Measurements from ENCODE around the gene ACTR3. TPM values are rescaled to one million over a fixed set of nuclear protein-coding genes. Genes with fewer than 3 reads are reported as not detected.

Gene ACTR3
- total and polyA plus RNA-seq, 2 donors from 2014 or later: 69.3 to 265 TPM

DNA sequence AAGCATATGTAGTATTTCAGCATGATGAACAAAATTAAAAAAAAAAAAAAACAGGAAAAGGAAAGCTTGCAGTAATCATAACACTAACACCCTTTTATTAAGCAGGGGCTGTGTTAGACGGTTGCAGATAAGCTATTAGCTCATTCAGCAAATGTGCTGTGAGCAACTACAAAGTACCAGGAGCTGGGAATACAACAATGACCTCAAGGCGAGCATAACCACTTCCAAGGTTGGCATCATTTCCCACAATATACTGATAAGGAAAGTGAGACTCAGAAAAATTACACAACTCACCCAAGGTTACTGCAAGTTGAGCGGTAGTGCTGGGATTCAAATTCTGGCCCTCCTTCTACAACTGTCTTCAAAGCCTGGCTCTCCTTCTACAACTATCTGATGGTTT, 38.2 kb upstream of the ACTR3 start:
- no peak overlapping the region for H3K27ac ChIP-seq (ENCODE audit: low read depth in 2 of 2, low read length in 2 of 2)
- TF ChIP-seq CTCF (IDR thresholded peaks at IDR 0.05; ENCODE audit: borderline replicate concordance, extremely low read depth, insufficient read depth): no peak
- H3K4me3 ChIP-seq (ENCODE audit: low read length in 3 of 3): no peak overlapping the region
- DNase-seq (no peak), FAIRE-seq (no peak)
- no peaks in the 10 kb centered on the region for H3K27me3 ChIP-seq (ENCODE audit: control insufficient read depth, insufficient read depth, low read length)
- no peak overlapping the region for H3K9ac ChIP-seq (ENCODE audit: low read length in 3 of 3)
- H3K4me1 ChIP-seq (ENCODE audit: control insufficient read depth in 2 of 3, insufficient read depth in 2 of 3, low read depth in 1 of 3, low read length in 3 of 3): peaks cover 0 to 6% (median 5%) of the 10 kb centered on the region in 3 donors
- no peaks in the 10 kb centered on the region for H3K9me3 ChIP-seq (ENCODE audit: control insufficient read depth in 2 of 3, insufficient read depth in 1 of 3, low read length in 3 of 3)
- H3K36me3 ChIP-seq (ENCODE audit: control insufficient read depth in 2 of 3, insufficient read depth in 3 of 3, low read length in 3 of 3): no peaks in the 10 kb centered on the region
- intact Hi-C loops (cut with DNase I): no loop called here

GRCh38 chr2:113854208-113854607, 35.7 kb upstream of the ACTR3 start:
- Histone ChIP-seq H3K9ac (ENCODE audit: low read length in 3 of 3) (no peak overlapping the region), H3K27me3 (ENCODE audit: control insufficient read depth, insufficient read depth, low read length) (no peaks in the 10 kb centered on the region), H3K36me3 (ENCODE audit: control insufficient read depth in 2 of 3, insufficient read depth in 3 of 3, low read length in 3 of 3) (no peaks in the 10 kb centered on the region), H3K4me3 (ENCODE audit: low read length in 3 of 3) (no peak overlapping the region), H3K27ac (ENCODE audit: low read depth in 2 of 2, low read length in 2 of 2) (no peak overlapping the region), H3K9me3 (ENCODE audit: control insufficient read depth in 2 of 3, insufficient read depth in 1 of 3, low read length in 3 of 3) (no peaks in the 10 kb centered on the region), H3K4me1 (ENCODE audit: control insufficient read depth in 2 of 3, insufficient read depth in 2 of 3, low read depth in 1 of 3, low read length in 3 of 3) (peaks cover 0 to 6% (median 5%) of the 10 kb centered on the region in 3 donors)
- no peak for FAIRE-seq
- no peak for DNase-seq
- TF ChIP-seq CTCF (IDR thresholded peaks at IDR 0.05; ENCODE audit: borderline replicate concordance, extremely low read depth, insufficient read depth): no peak
- intact Hi-C loops (cut with DNase I): no loop called here

DNA sequence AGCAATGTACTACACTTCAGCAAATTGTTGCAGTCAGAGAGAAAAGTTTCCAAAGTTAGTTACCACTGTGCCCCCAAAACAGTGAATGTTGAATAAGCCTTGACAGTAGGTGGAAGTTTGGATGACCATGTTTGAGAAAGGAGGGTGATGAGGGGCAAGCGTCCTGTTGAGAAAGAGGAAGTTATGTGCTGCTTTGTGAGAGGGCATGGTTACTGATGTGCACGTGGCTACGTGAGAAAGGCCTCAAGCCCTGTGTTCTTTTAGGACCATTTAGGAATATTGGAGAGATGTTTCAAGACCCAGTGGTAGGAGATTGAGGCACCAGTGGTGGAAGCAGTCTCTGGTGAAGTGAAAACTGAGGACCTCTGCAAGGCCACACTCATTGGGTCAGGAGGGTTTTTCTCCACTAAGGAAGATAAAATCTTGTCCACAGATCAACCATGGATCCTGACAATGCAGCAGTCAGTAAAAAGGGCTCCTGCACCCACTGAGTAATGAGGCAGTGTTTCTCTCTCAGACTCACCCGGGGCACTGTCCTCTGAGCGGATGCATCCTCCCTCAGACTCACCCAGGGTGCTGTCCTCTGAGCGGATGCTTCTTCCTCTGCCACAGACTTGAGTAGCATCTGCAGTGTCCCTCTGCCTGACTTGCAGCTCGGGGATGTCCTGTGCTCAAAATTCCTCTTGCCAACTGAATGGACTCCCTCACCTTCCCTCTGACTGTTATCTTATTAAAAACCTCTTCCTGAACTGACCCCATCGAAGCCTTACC, 34.7 kb upstream of the ACTR3 start:
- no peak overlapping the region for H3K9ac ChIP-seq (ENCODE audit: low read length in 3 of 3)
- no peak for DNase-seq
- H3K4me3 ChIP-seq (ENCODE audit: low read length in 3 of 3): no peak overlapping the region
- no peaks in the 10 kb centered on the region for H3K36me3 ChIP-seq (ENCODE audit: control insufficient read depth in 2 of 3, insufficient read depth in 3 of 3, low read length in 3 of 3)
- H3K27me3 ChIP-seq (ENCODE audit: control insufficient read depth, insufficient read depth, low read length): no peaks in the 10 kb centered on the region
- no peak for FAIRE-seq
- no peaks in the 10 kb centered on the region for H3K9me3 ChIP-seq (ENCODE audit: control insufficient read depth in 2 of 3, insufficient read depth in 1 of 3, low read length in 3 of 3)
- intact Hi-C loops (cut with DNase I): no loop called here
- H3K4me1 ChIP-seq (ENCODE audit: control insufficient read depth in 2 of 3, insufficient read depth in 2 of 3, low read depth in 1 of 3, low read length in 3 of 3): peaks cover 0 to 6% (median 5%) of the 10 kb centered on the region in 3 donors
- no peak overlapping the region for H3K27ac ChIP-seq (ENCODE audit: low read depth in 2 of 2, low read length in 2 of 2)
- TF ChIP-seq CTCF (IDR thresholded peaks at IDR 0.05; ENCODE audit: borderline replicate concordance, extremely low read depth, insufficient read depth): no peak
